ENCODE results near the gene ARL8A.
"Not testable (repeated sequence)": the region's sequence is repeated elsewhere in the genome, so short reads cannot be mapped to it uniquely, and the experiment has no call there.

The ARL8A gene

GRCh38 chr1:202121006-202121405, 23.5 kb downstream of the ARL8A start:
- no peaks in the 10 kb centered on the region for H3K27me3 ChIP-seq (ENCODE audit: insufficient read depth, low read length)
- no peak overlapping the region for H3K27ac ChIP-seq (ENCODE audit: low read depth, low read length)
- H3K36me3 ChIP-seq (ENCODE audit: insufficient read depth, low read length), result no peaks in the 10 kb centered on the region
- H3K4me3 ChIP-seq (ENCODE audit: low read length), result no peak overlapping the region
- no peaks in the 10 kb centered on the region for H3K9me3 ChIP-seq (ENCODE audit: insufficient read depth, low read depth, low read length)
- H3K4me1 ChIP-seq (ENCODE audit: insufficient read depth, low read length), result no peaks in the 10 kb centered on the region
- 85% methylated on average over 7 of the region's 7 CpGs for WGBS
- no peak overlapping the region for H3K9ac ChIP-seq (ENCODE audit: low read depth, low read length)

DNA sequence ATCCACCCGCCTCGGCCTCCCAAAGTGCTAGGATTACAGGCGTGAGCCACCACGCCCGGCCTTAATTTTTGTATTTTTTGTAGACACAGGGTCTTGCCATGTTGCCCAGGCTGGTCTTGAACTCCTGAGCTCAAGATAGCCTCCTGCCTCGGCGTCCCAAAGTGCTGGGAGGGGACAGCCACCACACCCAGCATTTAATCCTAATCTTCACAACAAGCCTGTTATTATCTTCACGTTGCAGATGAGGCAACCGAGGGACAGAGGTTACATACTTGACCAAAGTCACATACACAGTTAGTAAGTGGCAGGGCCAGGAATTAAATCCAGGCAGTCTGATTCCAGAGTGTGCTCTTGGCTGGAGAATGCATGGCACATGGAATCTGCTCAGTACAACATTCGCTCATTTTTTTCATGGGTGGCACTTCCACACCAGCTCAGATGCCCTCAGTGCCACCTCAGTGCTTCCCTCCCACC, 26.6 kb downstream of the ARL8A start:
- no peak overlapping the region for H3K4me3 ChIP-seq (ENCODE audit: low read length)
- no peak overlapping the region for H3K9ac ChIP-seq (ENCODE audit: low read depth, low read length)
- WGBS, result 93% methylated on average over 10 of the region's 10 CpGs
- H3K27ac ChIP-seq (ENCODE audit: low read depth, low read length), result no peak overlapping the region
- no peaks in the 10 kb centered on the region for H3K36me3 ChIP-seq (ENCODE audit: insufficient read depth, low read length)
- H3K9me3 ChIP-seq (ENCODE audit: insufficient read depth, low read depth, low read length), result no peaks in the 10 kb centered on the region
- peaks cover 6% of the 10 kb centered on the region; the same call in 1 of the 2 replicates for H3K4me1 ChIP-seq (ENCODE audit: insufficient read depth, low read length)
- no peaks in the 10 kb centered on the region for H3K27me3 ChIP-seq (ENCODE audit: insufficient read depth, low read length)

DNA sequence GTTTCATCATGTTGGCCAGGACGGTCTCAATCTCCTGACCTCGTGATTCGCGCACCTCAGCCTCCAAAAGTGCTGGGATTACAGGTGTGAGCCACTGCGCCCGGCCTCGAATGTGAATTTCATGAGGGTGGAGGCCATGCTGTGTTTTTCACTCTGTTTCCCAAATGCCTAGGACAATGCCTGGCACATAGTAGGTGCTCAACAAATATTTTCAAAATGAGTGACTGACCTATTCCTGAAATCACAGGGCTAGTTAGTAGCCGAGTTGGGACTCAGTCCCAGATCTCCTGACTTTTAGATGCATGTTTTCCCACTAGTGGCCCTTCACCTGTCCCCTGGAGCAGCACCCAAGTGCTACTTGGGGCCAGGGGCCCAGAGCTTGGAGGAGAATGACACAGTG, 28.2 kb downstream of the ARL8A start:
- Histone ChIP-seq H3K9ac (ENCODE audit: low read depth, low read length) (no peak overlapping the region), H3K27me3 (ENCODE audit: insufficient read depth, low read length) (no peaks in the 10 kb centered on the region)
- 95% methylated on average over 8 of the region's 8 CpGs for WGBS

GRCh38 chr1:202113690-202114300, 30.7 kb downstream of the ARL8A start:
- Histone ChIP-seq H3K36me3 (ENCODE audit: insufficient read depth, low read length) (no peaks in the 10 kb centered on the region), H3K27me3 (ENCODE audit: insufficient read depth, low read length) (no peaks in the 10 kb centered on the region), H3K4me3 (ENCODE audit: low read length) (no peak overlapping the region), H3K4me1 (ENCODE audit: insufficient read depth, low read length) (peaks cover 6% of the 10 kb centered on the region; the same call in 1 of the 2 replicates), H3K27ac (ENCODE audit: low read depth, low read length) (no peak overlapping the region), H3K9ac (ENCODE audit: low read depth, low read length) (no peak overlapping the region), H3K9me3 (ENCODE audit: insufficient read depth, low read depth, low read length) (no peaks in the 10 kb centered on the region)
- 80% methylated on average over 2 of the region's 2 CpGs for WGBS

More for the DNA sequence above, 28.2 kb downstream of the ARL8A start:
- H3K27ac ChIP-seq (ENCODE audit: low read depth, low read length), result no peak overlapping the region
- H3K4me3 ChIP-seq (ENCODE audit: low read length), result no peak overlapping the region
- peaks cover 6% of the 10 kb centered on the region; the same call in 1 of the 2 replicates for H3K4me1 ChIP-seq (ENCODE audit: insufficient read depth, low read length)
- H3K36me3 ChIP-seq (ENCODE audit: insufficient read depth, low read length), result no peaks in the 10 kb centered on the region
- no peaks in the 10 kb centered on the region for H3K9me3 ChIP-seq (ENCODE audit: insufficient read depth, low read depth, low read length)

DNA sequence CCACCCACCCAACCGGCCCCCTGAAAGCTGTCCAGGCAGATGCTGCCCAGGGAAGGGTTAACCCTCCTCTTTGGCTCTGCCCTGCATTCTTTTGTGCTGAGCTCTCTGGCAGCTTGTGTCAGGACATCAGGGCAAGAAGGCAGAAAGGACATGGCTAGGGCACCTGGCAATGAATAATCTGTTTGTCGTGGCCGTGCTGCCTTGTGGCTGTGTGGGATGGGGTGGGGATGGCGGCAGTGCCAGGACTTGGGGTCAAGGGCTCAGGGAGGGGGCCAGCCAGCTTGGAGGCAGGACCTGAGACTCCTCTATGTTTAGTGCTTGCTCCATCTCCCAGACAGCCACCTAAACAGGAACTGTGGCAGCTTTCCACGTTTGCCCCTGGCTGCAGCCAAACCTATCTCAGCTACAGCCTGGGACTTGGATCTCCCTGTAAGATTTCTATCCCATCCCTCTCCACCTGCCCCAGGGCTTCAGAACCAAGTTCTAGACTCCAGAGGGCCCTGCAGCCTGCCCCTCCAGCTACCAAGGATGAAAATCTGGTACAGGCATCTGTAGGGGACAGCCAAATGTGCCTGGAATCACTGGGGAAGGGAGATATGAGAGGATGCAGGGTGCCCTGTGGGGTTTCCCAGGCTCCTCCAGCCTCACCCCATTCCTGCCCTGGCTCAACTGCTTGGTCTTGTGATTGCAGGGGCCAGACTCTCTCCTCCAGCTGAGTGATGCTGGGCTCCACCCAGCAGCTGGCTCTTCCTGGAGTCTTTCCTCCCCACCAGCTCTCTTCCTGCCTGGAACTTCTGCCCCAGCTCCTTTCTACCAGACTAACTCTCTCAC, 31.5 kb downstream of the ARL8A start:
- 56% methylated on average over 5 of the region's 5 CpGs for WGBS
- Histone ChIP-seq H3K4me1 (ENCODE audit: insufficient read depth, low read length) (peaks cover 6% of the 10 kb centered on the region; the same call in 1 of the 2 replicates), H3K9me3 (ENCODE audit: insufficient read depth, low read depth, low read length) (no peaks in the 10 kb centered on the region), H3K27me3 (ENCODE audit: insufficient read depth, low read length) (no peaks in the 10 kb centered on the region), H3K9ac (ENCODE audit: low read depth, low read length) (no peak overlapping the region), H3K36me3 (ENCODE audit: insufficient read depth, low read length) (no peaks in the 10 kb centered on the region), H3K27ac (ENCODE audit: low read depth, low read length) (no peak overlapping the region), H3K4me3 (ENCODE audit: low read length) (no peak overlapping the region)

- 88% methylated on average over 6 of the region's 7 CpGs for WGBS
- not testable (repeated sequence) for H3K9ac ChIP-seq (ENCODE audit: low read depth, low read length); H3K9me3 ChIP-seq (ENCODE audit: insufficient read depth, low read depth, low read length); H3K27ac ChIP-seq (ENCODE audit: low read depth, low read length); H3K27me3 ChIP-seq (ENCODE audit: insufficient read depth, low read length); H3K36me3 ChIP-seq (ENCODE audit: insufficient read depth, low read length); H3K4me3 ChIP-seq (ENCODE audit: low read length); H3K4me1 ChIP-seq (ENCODE audit: insufficient read depth, low read length)
These were observed 32.9 kb downstream of the ARL8A start for GRCh38 chr1:202111589-202111988.

- no peak overlapping the region for H3K27ac ChIP-seq (ENCODE audit: low read depth, low read length)
- H3K9ac ChIP-seq (ENCODE audit: low read depth, low read length), result no peak overlapping the region
- H3K9me3 ChIP-seq (ENCODE audit: insufficient read depth, low read depth, low read length), result no peaks in the 10 kb centered on the region
- no peak overlapping the region for H3K4me3 ChIP-seq (ENCODE audit: low read length)
- H3K27me3 ChIP-seq (ENCODE audit: insufficient read depth, low read length), result no peaks in the 10 kb centered on the region
- peaks cover 15% of the 10 kb centered on the region for H3K4me1 ChIP-seq (ENCODE audit: insufficient read depth, low read length)
- no peaks in the 10 kb centered on the region for H3K36me3 ChIP-seq (ENCODE audit: insufficient read depth, low read length)
- WGBS, result 90% methylated on average over 3 of the region's 3 CpGs
These were observed 33.6 kb downstream of the ARL8A start for GRCh38 chr1:202110977-202111376.

DNA sequence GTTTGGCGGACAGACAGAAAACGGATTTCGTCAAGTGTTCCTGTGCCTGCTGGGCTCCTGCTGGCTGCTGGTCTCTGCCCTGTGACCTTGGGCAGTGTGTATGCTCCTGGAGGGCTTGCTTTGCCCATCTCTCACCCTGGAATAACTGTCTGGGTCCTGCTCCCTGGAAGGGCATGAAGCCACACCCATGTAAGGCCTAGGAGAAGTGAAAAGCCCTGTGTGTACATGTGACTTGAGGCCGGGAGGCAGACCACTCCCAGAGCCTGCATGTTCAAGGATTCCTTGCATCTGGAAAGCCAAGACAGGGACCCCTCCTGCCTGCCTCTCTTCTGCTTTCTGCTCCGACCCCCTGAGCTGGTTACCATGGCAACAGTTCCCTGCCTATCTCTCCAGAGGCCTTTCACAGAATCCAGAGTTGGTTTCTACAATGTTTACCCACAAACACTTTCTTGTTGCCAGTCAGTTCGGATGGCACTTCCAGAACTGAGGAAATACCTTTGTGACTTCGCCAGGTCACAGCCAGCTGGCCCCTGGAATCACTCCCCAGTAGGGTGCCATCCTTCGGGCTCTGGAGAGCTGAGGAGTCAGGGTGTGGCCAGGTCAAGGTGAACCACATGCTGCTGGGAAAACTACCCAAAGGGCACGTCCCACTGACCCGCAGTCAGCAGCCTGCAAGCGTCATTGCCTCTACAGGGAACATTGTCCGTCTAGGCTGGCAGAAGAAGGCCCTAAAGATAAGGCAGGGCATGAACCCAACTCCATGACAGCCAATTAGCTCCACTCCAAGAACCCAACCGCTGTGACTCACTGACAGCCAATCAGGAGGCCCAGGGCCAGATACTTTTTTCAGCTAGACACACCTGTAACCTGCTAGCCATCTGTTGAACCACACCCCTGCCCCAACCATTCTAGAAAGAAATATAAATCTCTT, 36.5 kb downstream of the ARL8A start:
- Histone ChIP-seq H3K27ac (ENCODE audit: low read depth, low read length) (no peak overlapping the region), H3K4me1 (ENCODE audit: insufficient read depth, low read length) (peaks cover 17% of the 10 kb centered on the region), H3K9me3 (ENCODE audit: insufficient read depth, low read depth, low read length) (no peaks in the 10 kb centered on the region), H3K27me3 (ENCODE audit: insufficient read depth, low read length) (no peaks in the 10 kb centered on the region), H3K9ac (ENCODE audit: low read depth, low read length) (no peak overlapping the region), H3K4me3 (ENCODE audit: low read length) (no peak overlapping the region), H3K36me3 (ENCODE audit: insufficient read depth, low read length) (no peaks in the 10 kb centered on the region)
- 83% methylated on average over 13 of the region's 13 CpGs for WGBS

DNA sequence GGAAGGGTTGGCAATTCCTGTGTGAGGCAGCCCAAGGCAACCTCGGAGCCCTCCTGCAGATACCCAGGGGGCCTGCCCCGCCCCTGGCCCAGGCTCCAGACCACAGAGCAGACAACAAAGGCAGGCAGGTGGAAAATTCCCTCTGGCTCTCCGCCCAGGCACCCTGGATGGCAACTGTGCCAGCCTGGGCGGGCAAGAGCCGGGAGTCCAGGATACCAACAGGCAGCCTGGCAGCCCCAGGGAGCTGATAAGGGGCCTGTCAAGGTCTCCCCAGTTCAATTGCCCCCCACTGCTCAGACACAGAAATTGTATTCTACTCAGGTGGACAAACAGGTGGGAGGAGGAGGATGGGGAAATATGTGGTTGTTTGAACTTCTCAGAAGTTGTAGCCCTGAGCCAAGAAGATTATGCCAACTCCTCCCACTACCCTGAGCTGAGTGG, 37.2 kb downstream of the ARL8A start:
- Histone ChIP-seq H3K27ac (ENCODE audit: low read depth, low read length) (no peak overlapping the region), H3K4me3 (ENCODE audit: low read length) (no peak overlapping the region), H3K36me3 (ENCODE audit: insufficient read depth, low read length) (no peaks in the 10 kb centered on the region), H3K9me3 (ENCODE audit: insufficient read depth, low read depth, low read length) (no peaks in the 10 kb centered on the region), H3K4me1 (ENCODE audit: insufficient read depth, low read length) (peaks cover 17% of the 10 kb centered on the region), H3K9ac (ENCODE audit: low read depth, low read length) (no peak overlapping the region), H3K27me3 (ENCODE audit: insufficient read depth, low read length) (no peaks in the 10 kb centered on the region)
- 74% methylated on average over 5 of the region's 5 CpGs for WGBS

DNA sequence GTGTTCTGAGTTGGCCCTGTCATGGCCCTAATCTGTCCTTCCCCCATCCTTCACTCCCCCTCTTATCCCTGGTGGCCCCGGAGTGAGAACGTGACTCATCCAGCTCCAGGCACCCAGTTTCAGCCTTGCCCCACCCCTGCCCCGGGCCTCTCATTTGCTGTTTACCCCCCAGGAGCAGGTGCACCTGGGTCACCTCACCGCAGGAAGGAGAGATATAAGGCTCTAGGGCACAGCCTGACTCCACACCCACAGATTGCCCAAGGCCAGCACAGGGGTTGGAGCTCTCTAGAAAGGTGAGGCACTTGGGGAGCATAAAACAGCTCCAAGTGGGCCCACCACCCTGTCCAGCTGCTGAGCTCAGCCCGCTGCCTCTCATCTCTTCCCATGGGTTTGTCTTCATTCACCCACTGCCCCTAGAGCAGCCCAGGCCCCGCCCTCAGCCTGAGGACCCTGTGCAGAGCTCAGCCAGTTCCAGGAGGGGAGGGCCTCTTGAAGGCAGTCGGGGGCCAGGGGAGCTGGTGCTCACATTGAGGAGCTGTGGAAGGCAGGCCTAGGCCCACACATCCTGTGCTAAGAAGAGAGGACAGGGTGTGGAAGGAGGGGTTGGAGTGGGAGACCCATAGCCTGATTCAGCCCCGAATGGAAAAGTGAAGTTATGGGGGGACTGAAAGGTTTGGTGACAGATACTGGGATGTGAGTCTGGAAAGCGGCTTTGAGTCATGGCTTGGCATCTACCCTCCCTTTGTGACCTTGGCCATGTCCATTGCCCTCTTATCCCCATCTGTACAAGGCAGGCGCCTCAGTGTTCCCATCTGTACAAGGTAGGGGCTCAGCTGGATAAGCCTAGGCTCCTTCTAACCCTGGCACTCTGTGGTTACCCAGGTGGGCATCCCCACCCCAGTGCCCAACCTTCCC, 37.9 kb downstream of the ARL8A start:
- Histone ChIP-seq H3K27ac (ENCODE audit: low read depth, low read length) (peak overlapping the region; percentile 57), H3K4me3 (ENCODE audit: low read length) (no peak overlapping the region), H3K27me3 (ENCODE audit: insufficient read depth, low read length) (no peaks in the 10 kb centered on the region), H3K36me3 (ENCODE audit: insufficient read depth, low read length) (no peaks in the 10 kb centered on the region), H3K9ac (ENCODE audit: low read depth, low read length) (peak overlapping the region; percentile 20; the same call in 1 of the 2 replicates), H3K9me3 (ENCODE audit: insufficient read depth, low read depth, low read length) (no peaks in the 10 kb centered on the region), H3K4me1 (ENCODE audit: insufficient read depth, low read length) (peaks cover 19% of the 10 kb centered on the region)
- 78% methylated on average over 10 of the region's 10 CpGs for WGBS

All from HUES64 (cell line).